ENCODE results near the gene CDKL1. TPM values are rescaled to one million over a fixed set of nuclear protein-coding genes. Genes with fewer than 3 reads are reported as not detected.

CDKL1 gene
- total RNA-seq, 1 donor from 2014 or later = 20.7 TPM

- no peak for DNase-seq
- no peaks in the 10 kb centered on the region for H3K27me3 ChIP-seq
- TF ChIP-seq, protein P1, sequence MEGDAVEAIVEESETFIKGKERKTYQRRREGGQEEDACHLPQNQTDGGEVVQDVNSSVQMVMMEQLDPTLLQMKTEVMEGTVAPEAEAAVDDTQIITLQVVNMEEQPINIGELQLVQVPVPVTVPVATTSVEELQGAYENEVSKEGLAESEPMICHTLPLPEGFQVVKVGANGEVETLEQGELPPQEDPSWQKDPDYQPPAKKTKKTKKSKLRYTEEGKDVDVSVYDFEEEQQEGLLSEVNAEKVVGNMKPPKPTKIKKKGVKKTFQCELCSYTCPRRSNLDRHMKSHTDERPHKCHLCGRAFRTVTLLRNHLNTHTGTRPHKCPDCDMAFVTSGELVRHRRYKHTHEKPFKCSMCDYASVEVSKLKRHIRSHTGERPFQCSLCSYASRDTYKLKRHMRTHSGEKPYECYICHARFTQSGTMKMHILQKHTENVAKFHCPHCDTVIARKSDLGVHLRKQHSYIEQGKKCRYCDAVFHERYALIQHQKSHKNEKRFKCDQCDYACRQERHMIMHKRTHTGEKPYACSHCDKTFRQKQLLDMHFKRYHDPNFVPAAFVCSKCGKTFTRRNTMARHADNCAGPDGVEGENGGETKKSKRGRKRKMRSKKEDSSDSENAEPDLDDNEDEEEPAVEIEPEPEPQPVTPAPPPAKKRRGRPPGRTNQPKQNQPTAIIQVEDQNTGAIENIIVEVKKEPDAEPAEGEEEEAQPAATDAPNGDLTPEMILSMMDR (IDR thresholded peaks at IDR 0.05) = no peak
- peaks cover 81% of the 10 kb centered on the region for H3K36me3 ChIP-seq
- intact Hi-C loops (cut with DNase I) = no loop called here
- H3K4me1 ChIP-seq = no peaks in the 10 kb centered on the region
- no peaks in the 10 kb centered on the region for H3K9me3 ChIP-seq
- H3K4me3 ChIP-seq = no peak overlapping the region
- ATAC-seq = no peak
- no peak overlapping the region for H3K27ac ChIP-seq
Measured at GRCh38 chr14:50423529-50423928, 26.8 kb upstream of the CDKL1 start.

GRCh38 chr14:50421499-50421898 is 24.8 kb upstream of the CDKL1 start:
- ATAC-seq (no peak), DNase-seq (no peak)
- Histone ChIP-seq H3K9me3 (no peaks in the 10 kb centered on the region), H3K36me3 (peaks cover 81% of the 10 kb centered on the region), H3K4me3 (no peak overlapping the region), H3K27ac (no peak overlapping the region), H3K4me1 (no peaks in the 10 kb centered on the region), H3K27me3 (no peaks in the 10 kb centered on the region)
- intact Hi-C loops (cut with DNase I) = no loop called here
- TF ChIP-seq, protein P1 (IDR thresholded peaks at IDR 0.05) = no peak

DNA sequence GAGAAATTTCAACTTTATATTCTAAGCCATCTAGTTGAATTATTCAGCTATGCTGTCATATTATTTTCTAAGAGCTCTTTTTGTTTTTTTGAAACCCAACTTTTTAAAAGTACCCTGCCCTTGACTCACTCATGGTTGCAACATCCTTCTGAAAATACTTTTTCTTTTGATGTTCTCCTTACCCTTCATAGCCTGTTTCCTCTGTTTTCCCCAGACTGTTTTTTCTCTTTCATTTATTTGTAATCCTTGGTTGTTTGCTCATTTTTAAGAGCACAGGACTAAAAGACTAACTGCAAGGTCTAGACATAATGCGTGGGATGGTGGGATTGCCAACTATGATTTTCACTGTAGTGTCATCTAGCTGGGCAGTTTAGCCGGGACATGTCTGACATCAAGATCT is 21.2 kb upstream of the CDKL1 start:
- intact Hi-C loops (cut with DNase I) = no loop called here
- ATAC-seq (no peak), DNase-seq (no peak)
- H3K36me3 ChIP-seq = peaks cover 52% of the 10 kb centered on the region
- H3K9me3 ChIP-seq = no peaks in the 10 kb centered on the region
- H3K4me1 ChIP-seq = no peaks in the 10 kb centered on the region
- H3K27ac ChIP-seq = no peak overlapping the region
- no peak overlapping the region for H3K4me3 ChIP-seq
- TF ChIP-seq, protein P1 (IDR thresholded peaks at IDR 0.05) = no peak
- no peaks in the 10 kb centered on the region for H3K27me3 ChIP-seq

DNA sequence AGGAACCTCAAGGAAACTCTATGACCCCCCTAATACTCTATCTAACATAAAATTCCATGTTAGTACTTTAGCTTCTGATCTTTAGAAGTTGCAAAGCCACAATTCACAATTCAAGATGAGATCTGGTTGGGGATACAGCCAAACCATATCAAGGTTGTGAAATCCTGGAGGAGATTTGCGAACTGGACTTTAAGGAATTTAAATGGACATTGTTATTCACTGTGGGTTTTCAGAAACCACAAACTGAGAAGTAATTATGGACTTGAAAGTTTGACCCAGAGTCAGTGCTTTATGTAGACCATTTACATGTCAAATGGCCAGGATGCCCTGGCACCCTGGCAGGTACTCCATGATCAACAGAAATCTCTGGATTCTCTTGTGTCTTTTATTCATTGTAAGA is 14.2 kb upstream of the CDKL1 start:
- DNase-seq (no peak), ATAC-seq (no peak)
- H3K36me3 ChIP-seq = no peaks in the 10 kb centered on the region
- no peaks in the 10 kb centered on the region for H3K4me1 ChIP-seq
- no peaks in the 10 kb centered on the region for H3K27me3 ChIP-seq
- H3K27ac ChIP-seq = no peak overlapping the region
- H3K4me3 ChIP-seq = no peak overlapping the region
- TF ChIP-seq, protein P1 (IDR thresholded peaks at IDR 0.05) = no peak
- intact Hi-C loops (cut with DNase I) = no loop called here
- H3K9me3 ChIP-seq = no peaks in the 10 kb centered on the region

DNA sequence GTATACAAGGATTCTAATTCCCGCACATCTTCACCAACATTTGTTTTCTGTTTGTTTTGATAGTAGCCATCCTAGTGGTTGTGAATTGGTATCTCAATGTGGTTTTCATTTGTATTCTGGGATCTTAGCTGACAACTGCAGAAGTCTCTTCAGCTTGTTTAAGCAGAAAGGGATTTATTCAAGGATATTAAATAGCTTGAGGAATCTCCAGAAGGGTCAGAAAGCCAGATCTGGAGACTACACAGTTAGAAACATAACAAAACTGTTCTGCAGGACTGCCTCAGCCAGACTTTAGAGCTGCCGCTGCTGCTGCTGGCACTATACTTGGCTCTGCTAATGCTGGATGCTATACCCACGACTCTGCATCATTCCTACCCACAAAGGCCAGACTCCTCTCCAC is 13.4 kb upstream of the CDKL1 start:
- intact Hi-C loops (cut with DNase I) = no loop called here
- no peak for DNase-seq
- TF ChIP-seq, protein P1 (IDR thresholded peaks at IDR 0.05) = no peak
- H3K27me3 ChIP-seq = no peaks in the 10 kb centered on the region
- H3K27ac ChIP-seq = no peak overlapping the region
- no peaks in the 10 kb centered on the region for H3K36me3 ChIP-seq
- H3K4me3 ChIP-seq = no peak overlapping the region
- no peak for ATAC-seq
- H3K4me1 ChIP-seq = no peaks in the 10 kb centered on the region
- H3K9me3 ChIP-seq = no peaks in the 10 kb centered on the region

DNA sequence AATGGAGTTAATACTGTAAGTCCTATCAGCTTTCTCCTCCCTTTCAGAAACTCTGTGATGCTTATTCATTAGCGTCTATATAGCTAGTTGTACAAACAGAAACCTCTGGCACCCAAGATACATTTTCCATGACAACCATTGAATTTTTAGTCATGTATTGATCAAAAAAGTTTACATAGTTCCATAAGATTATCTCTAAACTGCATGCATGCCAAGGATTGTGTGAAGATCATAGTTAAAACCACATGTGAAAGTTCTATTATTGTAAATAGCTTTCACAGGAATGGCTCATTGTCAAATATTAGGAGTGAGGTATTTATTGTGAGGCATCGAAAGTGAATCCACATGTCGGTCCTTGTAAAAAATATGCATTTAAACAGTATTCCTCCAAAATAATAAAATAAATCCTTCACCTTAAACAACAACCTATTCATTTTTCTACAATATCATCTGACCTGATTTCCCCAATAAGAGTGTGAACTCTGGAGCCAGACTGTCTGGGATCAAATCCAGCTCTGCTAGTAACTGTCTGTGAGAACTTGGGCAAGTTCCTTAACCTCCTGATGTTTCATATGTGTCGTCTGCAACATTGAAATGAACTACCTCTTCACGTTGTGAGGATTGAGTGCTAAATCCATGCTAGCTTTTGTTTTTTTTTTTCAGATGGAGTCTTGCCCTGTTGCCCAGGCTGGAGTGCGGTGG is 10.6 kb upstream of the CDKL1 start:
- intact Hi-C loops (cut with DNase I) = no loop called here
- DNase-seq (no peak), ATAC-seq (no peak)
- H3K4me3 ChIP-seq = no peak overlapping the region
- H3K27ac ChIP-seq = no peak overlapping the region
- H3K27me3 ChIP-seq = no peaks in the 10 kb centered on the region
- TF ChIP-seq, protein P1 (IDR thresholded peaks at IDR 0.05) = no peak
- H3K9me3 ChIP-seq = no peaks in the 10 kb centered on the region
- H3K4me1 ChIP-seq = peaks cover 13% of the 10 kb centered on the region
- H3K36me3 ChIP-seq = no peaks in the 10 kb centered on the region
